WTC11 (cell line): ENCODE measurements around the gene TSPAN10. TPM values are rescaled to one million over a fixed set of nuclear protein-coding genes. Genes with fewer than 3 reads are reported as not detected.

ENCODE experiments used
- ATAC-seq: fragments of 200-7000 bp; cut with Tn5 transposase; 2 replicates; pipeline ENCODE4 v1.10.0; 2021; ENCODE audit warnings: mild to moderate bottlenecking, moderate library complexity
- CTCF ChIA-PET: fragments of 300-600 bp; sonication (Branson Sonifier 250); formaldehyde crosslinking; loops from one replicate; lab custom pipeline; 2021; ENCODE audit warnings: antibody characterized with exemption; lab: Charles Lee
- POLR2A ChIA-PET: fragments of 350-600 bp; sonication (Branson Sonifier 250); formaldehyde crosslinking; loops from one replicate; lab custom pipeline; 2021; ENCODE audit warnings: antibody characterized with exemption; lab: Charles Lee
- DNase-seq: peaks from one replicate; pipeline ENCODE4 v3.0.0; 2021; ENCODE audit warnings: low spot score
- H3K27ac Mint-ChIP-seq: 2 replicates; pipeline ENCODE4 v1.8.0; 2021; ENCODE audit warnings: mixed read lengths
- H3K27me3 Mint-ChIP-seq: 2 replicates; pipeline ENCODE4 v1.8.0; 2021; ENCODE audit warnings: low read depth, mild to moderate bottlenecking, moderate library complexity, mixed read lengths
- H3K36me3 Mint-ChIP-seq: 2 replicates; pipeline ENCODE4 v1.8.0; 2021; ENCODE audit warnings: mixed read lengths
- H3K4me1 Mint-ChIP-seq: 2 replicates; pipeline ENCODE4 v1.8.0; 2022; ENCODE audit warnings: mixed read lengths
- H3K4me3 Mint-ChIP-seq: 2 replicates; pipeline ENCODE4 v1.8.0; 2021; ENCODE audit warnings: mild to moderate bottlenecking, moderate library complexity, mixed read lengths
- H3K9me3 Mint-ChIP-seq: 2 replicates; pipeline ENCODE4 v1.8.0; 2021; ENCODE audit warnings: mixed read lengths
- IRF2 ChIP-seq: sonication (generic); formaldehyde crosslinking; IDR thresholded peaks from 2 replicates; pipeline ENCODE4 v1.8.0; 2022; ENCODE audit warnings: low read depth, missing genetic modification reagents, borderline replicate concordance
- KAT7 ChIP-seq: sonication (generic); formaldehyde crosslinking; IDR thresholded peaks from 2 replicates; pipeline ENCODE4 v1.8.1; 2023; ENCODE audit warnings: missing genetic modification reagents, mild to moderate bottlenecking, borderline replicate concordance
- MXD4 ChIP-seq: fragments of 250-450 bp; sonication (Bioruptor Pico); IDR thresholded peaks from 2 replicates; pipeline ENCODE4 v1.8.0; 2021; ENCODE audit warnings: mild to moderate bottlenecking, moderate library complexity, borderline replicate concordance
- NFATC4 ChIP-seq: fragments of 250-450 bp; sonication (Bioruptor Pico); IDR thresholded peaks from 2 replicates; pipeline ENCODE4 v1.9.0; 2021; ENCODE audit warnings: mild to moderate bottlenecking
- NFYB ChIP-seq: sonication (generic); formaldehyde crosslinking; conservative IDR thresholded peaks from 2 replicates; pipeline ENCODE4 v1.8.0; 2022; ENCODE audit warnings: low read depth, missing genetic modification reagents
- SMAD4 ChIP-seq: sonication (generic); formaldehyde crosslinking; IDR thresholded peaks from 2 replicates; pipeline ENCODE4 v1.8.0; 2022; ENCODE audit warnings: mild to moderate bottlenecking, missing genetic modification reagents
- TEAD4 ChIP-seq: sonication (generic); formaldehyde crosslinking; IDR thresholded peaks from 2 replicates; pipeline ENCODE4 v1.8.0; 2022; ENCODE audit warnings: mild to moderate bottlenecking, missing genetic modification reagents
- ZNF121 ChIP-seq: sonication (generic); formaldehyde crosslinking; IDR thresholded peaks from 2 replicates; pipeline ENCODE4 v1.8.0; 2023; ENCODE audit warnings: missing genetic modification reagents
- ZNF232 ChIP-seq: sonication (generic); formaldehyde crosslinking; IDR thresholded peaks from 2 replicates; pipeline ENCODE4 v1.8.0; 2022; ENCODE audit warnings: mild to moderate bottlenecking, missing genetic modification reagents
- ZNF396 ChIP-seq: fragments of 250-450 bp; sonication (Bioruptor Pico); IDR thresholded peaks from 2 replicates; pipeline ENCODE4 v1.8.0; 2021; ENCODE audit warnings: mild to moderate bottlenecking, moderate library complexity, borderline replicate concordance
- ZNF416 ChIP-seq: fragments of 250-450 bp; sonication (Bioruptor Pico); IDR thresholded peaks from 2 replicates; pipeline ENCODE4 v1.9.0; 2021; ENCODE audit warnings: mild to moderate bottlenecking, inconsistent platforms
- total RNA-seq: library from RNA; stranded (reverse); gene quantifications from 3 replicates; pipeline ENCODE4 v1.2.3, GENCODE V29; 2021
- TF ChIP-seq, protein P1 (sequence below): sonication (generic); formaldehyde crosslinking; IDR thresholded peaks from 2 replicates; pipeline ENCODE4 v1.8.1; 2022; ENCODE audit warnings: low read depth, missing genetic modification reagents, borderline replicate concordance
- TF ChIP-seq, protein P2 (sequence below): sonication (generic); formaldehyde crosslinking; IDR thresholded peaks from 2 replicates; pipeline ENCODE4 v1.8.1; 2022; ENCODE audit warnings: missing genetic modification reagents, borderline replicate concordance
- TF ChIP-seq, protein P3 (sequence below): sonication (generic); formaldehyde crosslinking; IDR thresholded peaks from 2 replicates; pipeline ENCODE4 v1.8.0; 2022; ENCODE audit warnings: missing genetic modification reagents
- TF ChIP-seq, protein P4 (sequence below): sonication (generic); formaldehyde crosslinking; IDR thresholded peaks from 2 replicates; pipeline ENCODE4 v1.8.1; 2023; ENCODE audit warnings: mild to moderate bottlenecking, missing genetic modification reagents, moderate library complexity
- TF ChIP-seq, protein P5 (sequence below): sonication (generic); formaldehyde crosslinking; IDR thresholded peaks from 2 replicates; pipeline ENCODE4 v1.8.0; 2022; ENCODE audit warnings: mild to moderate bottlenecking, missing genetic modification reagents
- TF ChIP-seq, protein P6 (sequence below): sonication (generic); formaldehyde crosslinking; IDR thresholded peaks from 2 replicates; pipeline ENCODE4 v1.8.0; 2022; ENCODE audit warnings: mild to moderate bottlenecking, missing genetic modification reagents
- TF ChIP-seq, protein P7 (sequence below): sonication (generic); formaldehyde crosslinking; IDR thresholded peaks from 2 replicates; pipeline ENCODE4 v1.8.0; 2023; ENCODE audit warnings: missing genetic modification reagents, mild to moderate bottlenecking, borderline replicate concordance

Gene TSPAN10
- total RNA-seq, 1 experiment from 2014 or later: 1.5 TPM

DNA sequence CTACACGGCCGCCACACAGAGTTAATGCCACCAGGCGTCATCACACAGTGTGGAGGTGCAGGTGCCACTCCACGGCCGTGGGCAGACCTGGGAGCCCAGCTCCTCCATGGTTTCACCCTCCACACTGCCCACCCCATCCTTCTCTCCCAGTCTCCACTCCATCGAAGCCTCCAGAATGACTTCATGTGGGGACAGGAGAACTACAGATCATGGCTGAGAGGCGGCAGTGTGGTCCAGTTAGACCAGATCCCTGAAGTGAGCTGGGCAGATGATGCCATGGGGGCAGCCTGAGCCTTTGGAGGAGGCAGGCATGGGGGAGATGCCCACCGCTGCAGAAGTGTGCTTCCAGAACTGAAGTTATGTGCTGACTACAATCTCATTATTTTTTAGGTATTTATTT lies 46.9 kb upstream of the TSPAN10 start:
- no peak for ATAC-seq
- H3K4me3 Mint-ChIP-seq: no peak overlapping the region
- no peaks in the 10 kb centered on the region for H3K27me3 Mint-ChIP-seq
- H3K36me3 Mint-ChIP-seq: peaks cover 62% of the 10 kb centered on the region
- CTCF ChIA-PET: no interaction called here
- H3K9me3 Mint-ChIP-seq: no peaks in the 10 kb centered on the region
- no peak for TF ChIP-seq KAT7
- no peak for TF ChIP-seq IRF2 (CRISPR knock-in tag)
- no peak for TF ChIP-seq SMAD4 (CRISPR knock-in tag)
- no peak for TF ChIP-seq ZNF396
- TF ChIP-seq, protein P1, sequence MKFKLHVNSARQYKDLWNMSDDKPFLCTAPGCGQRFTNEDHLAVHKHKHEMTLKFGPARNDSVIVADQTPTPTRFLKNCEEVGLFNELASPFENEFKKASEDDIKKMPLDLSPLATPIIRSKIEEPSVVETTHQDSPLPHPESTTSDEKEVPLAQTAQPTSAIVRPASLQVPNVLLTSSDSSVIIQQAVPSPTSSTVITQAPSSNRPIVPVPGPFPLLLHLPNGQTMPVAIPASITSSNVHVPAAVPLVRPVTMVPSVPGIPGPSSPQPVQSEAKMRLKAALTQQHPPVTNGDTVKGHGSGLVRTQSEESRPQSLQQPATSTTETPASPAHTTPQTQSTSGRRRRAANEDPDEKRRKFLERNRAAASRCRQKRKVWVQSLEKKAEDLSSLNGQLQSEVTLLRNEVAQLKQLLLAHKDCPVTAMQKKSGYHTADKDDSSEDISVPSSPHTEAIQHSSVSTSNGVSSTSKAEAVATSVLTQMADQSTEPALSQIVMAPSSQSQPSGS (CRISPR knock-in tag): no peak
- no peak for TF ChIP-seq TEAD4 (CRISPR knock-in tag)
- TF ChIP-seq NFYB (CRISPR knock-in tag): no peak
- no peak for TF ChIP-seq NFATC4 (CRISPR knock-in tag)
- TF ChIP-seq, protein P2, sequence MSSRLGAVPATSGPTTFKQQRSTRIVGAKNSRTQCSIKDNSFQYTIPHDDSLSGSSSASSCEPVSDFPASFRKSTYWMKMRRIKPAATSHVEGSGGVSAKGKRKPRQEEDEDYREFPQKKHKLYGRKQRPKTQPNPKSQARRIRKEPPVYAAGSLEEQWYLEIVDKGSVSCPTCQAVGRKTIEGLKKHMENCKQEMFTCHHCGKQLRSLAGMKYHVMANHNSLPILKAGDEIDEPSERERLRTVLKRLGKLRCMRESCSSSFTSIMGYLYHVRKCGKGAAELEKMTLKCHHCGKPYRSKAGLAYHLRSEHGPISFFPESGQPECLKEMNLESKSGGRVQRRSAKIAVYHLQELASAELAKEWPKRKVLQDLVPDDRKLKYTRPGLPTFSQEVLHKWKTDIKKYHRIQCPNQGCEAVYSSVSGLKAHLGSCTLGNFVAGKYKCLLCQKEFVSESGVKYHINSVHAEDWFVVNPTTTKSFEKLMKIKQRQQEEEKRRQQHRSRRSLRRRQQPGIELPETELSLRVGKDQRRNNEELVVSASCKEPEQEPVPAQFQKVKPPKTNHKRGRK (CRISPR knock-in tag): no peak
- TF ChIP-seq, protein P3, sequence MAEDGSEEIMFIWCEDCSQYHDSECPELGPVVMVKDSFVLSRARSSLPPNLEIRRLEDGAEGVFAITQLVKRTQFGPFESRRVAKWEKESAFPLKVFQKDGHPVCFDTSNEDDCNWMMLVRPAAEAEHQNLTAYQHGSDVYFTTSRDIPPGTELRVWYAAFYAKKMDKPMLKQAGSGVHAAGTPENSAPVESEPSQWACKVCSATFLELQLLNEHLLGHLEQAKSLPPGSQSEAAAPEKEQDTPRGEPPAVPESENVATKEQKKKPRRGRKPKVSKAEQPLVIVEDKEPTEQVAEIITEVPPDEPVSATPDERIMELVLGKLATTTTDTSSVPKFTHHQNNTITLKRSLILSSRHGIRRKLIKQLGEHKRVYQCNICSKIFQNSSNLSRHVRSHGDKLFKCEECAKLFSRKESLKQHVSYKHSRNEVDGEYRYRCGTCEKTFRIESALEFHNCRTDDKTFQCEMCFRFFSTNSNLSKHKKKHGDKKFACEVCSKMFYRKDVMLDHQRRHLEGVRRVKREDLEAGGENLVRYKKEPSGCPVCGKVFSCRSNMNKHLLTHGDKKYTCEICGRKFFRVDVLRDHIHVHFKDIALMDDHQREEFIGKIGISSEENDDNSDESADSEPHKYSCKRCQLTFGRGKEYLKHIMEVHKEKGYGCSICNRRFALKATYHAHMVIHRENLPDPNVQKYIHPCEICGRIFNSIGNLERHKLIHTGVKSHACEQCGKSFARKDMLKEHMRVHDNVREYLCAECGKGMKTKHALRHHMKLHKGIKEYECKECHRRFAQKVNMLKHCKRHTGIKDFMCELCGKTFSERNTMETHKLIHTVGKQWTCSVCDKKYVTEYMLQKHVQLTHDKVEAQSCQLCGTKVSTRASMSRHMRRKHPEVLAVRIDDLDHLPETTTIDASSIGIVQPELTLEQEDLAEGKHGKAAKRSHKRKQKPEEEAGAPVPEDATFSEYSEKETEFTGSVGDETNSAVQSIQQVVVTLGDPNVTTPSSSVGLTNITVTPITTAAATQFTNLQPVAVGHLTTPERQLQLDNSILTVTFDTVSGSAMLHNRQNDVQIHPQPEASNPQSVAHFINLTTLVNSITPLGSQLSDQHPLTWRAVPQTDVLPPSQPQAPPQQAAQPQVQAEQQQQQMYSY (CRISPR knock-in tag): no peak
- no peak for TF ChIP-seq ZNF416 (CRISPR knock-in tag)
- TF ChIP-seq, protein P4, sequence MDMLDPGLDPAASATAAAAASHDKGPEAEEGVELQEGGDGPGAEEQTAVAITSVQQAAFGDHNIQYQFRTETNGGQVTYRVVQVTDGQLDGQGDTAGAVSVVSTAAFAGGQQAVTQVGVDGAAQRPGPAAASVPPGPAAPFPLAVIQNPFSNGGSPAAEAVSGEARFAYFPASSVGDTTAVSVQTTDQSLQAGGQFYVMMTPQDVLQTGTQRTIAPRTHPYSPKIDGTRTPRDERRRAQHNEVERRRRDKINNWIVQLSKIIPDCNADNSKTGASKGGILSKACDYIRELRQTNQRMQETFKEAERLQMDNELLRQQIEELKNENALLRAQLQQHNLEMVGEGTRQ (CRISPR knock-in tag): no peak
- no peak for TF ChIP-seq MXD4
- no peak for TF ChIP-seq ZNF232 (CRISPR knock-in tag)
- TF ChIP-seq ZNF121 (CRISPR knock-in tag): no peak
- TF ChIP-seq, protein P5, sequence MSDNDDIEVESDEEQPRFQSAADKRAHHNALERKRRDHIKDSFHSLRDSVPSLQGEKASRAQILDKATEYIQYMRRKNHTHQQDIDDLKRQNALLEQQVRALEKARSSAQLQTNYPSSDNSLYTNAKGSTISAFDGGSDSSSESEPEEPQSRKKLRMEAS (CRISPR knock-in tag): no peak
- TF ChIP-seq, protein P6, sequence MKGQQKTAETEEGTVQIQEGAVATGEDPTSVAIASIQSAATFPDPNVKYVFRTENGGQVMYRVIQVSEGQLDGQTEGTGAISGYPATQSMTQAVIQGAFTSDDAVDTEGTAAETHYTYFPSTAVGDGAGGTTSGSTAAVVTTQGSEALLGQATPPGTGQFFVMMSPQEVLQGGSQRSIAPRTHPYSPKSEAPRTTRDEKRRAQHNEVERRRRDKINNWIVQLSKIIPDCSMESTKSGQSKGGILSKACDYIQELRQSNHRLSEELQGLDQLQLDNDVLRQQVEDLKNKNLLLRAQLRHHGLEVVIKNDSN: no peak
- TF ChIP-seq, protein P7, sequence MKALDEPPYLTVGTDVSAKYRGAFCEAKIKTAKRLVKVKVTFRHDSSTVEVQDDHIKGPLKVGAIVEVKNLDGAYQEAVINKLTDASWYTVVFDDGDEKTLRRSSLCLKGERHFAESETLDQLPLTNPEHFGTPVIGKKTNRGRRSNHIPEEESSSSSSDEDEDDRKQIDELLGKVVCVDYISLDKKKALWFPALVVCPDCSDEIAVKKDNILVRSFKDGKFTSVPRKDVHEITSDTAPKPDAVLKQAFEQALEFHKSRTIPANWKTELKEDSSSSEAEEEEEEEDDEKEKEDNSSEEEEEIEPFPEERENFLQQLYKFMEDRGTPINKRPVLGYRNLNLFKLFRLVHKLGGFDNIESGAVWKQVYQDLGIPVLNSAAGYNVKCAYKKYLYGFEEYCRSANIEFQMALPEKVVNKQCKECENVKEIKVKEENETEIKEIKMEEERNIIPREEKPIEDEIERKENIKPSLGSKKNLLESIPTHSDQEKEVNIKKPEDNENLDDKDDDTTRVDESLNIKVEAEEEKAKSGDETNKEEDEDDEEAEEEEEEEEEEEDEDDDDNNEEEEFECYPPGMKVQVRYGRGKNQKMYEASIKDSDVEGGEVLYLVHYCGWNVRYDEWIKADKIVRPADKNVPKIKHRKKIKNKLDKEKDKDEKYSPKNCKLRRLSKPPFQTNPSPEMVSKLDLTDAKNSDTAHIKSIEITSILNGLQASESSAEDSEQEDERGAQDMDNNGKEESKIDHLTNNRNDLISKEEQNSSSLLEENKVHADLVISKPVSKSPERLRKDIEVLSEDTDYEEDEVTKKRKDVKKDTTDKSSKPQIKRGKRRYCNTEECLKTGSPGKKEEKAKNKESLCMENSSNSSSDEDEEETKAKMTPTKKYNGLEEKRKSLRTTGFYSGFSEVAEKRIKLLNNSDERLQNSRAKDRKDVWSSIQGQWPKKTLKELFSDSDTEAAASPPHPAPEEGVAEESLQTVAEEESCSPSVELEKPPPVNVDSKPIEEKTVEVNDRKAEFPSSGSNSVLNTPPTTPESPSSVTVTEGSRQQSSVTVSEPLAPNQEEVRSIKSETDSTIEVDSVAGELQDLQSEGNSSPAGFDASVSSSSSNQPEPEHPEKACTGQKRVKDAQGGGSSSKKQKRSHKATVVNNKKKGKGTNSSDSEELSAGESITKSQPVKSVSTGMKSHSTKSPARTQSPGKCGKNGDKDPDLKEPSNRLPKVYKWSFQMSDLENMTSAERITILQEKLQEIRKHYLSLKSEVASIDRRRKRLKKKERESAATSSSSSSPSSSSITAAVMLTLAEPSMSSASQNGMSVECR (CRISPR knock-in tag): no peak
- POLR2A ChIA-PET: no interaction called here
- H3K4me1 Mint-ChIP-seq: no peaks in the 10 kb centered on the region
- DNase-seq: no peak
- no peak overlapping the region for H3K27ac Mint-ChIP-seq
